HEK293 (cell line): ENCODE measurements around the gene TINAGL1.

Experiments
- CTCF ChIA-PET: fragments of 350-600 bp; formaldehyde crosslinking; extraction: SDS; loops from one replicate; lab custom pipeline; 2021; ENCODE audit warnings: antibody characterized with exemption; lab: Yijun Ruan, JAX
- POLR2A ChIA-PET: fragments of 300-600 bp; formaldehyde crosslinking; extraction: SDS; loops from one replicate; lab custom pipeline; 2020; ENCODE audit warnings: antibody characterized with exemption, inconsistent platforms; lab: Yijun Ruan, JAX
- H3K27ac ChIP-seq: fragments of 200-500 bp; sonication (Bioruptor generic); 2 replicates; pipeline ENCODE4 v1.5.1; 2014; ENCODE audit warnings: low read depth, low read length, control low read depth, inconsistent platforms; ENCODE audit errors: extremely low read depth
- H3K36me3 ChIP-seq, 2 experiments: fragments of 200-500 bp in 1 of 2; sonication (Bioruptor generic) in 1 of 2; 1 replicate in 1 of 2; 2 replicates in 1 of 2; pipeline ENCODE4 v1.5.1; 2014 to 2017; ENCODE audit warnings: inconsistent platforms in 2 of 2, low read length in 2 of 2; ENCODE audit not compliant: control insufficient read depth in 2 of 2, insufficient read depth in 1 of 2
- H3K4me1 ChIP-seq: fragments of 200-500 bp; sonication (Bioruptor generic); 2 replicates; pipeline ENCODE4 v1.5.1; 2014; ENCODE audit warnings: mild to moderate bottlenecking, low read length, inconsistent platforms; ENCODE audit not compliant: control insufficient read depth, insufficient read depth
- H3K4me3 ChIP-seq: 2 replicates; pipeline ENCODE4 v1.5.1; 2011; ENCODE audit warnings: low read depth, mild to moderate bottlenecking, control low read depth, low read length, moderate library complexity
- H3K9me3 ChIP-seq: fragments of 200-500 bp; sonication (Bioruptor generic); 2 replicates; pipeline ENCODE4 v1.5.1; 2014; ENCODE audit warnings: low read depth, low read length, inconsistent platforms; ENCODE audit not compliant: control insufficient read depth, insufficient read depth
- EGR2 ChIP-seq: fragments of 450-650 bp; formaldehyde crosslinking; IDR thresholded peaks from 2 replicates; pipeline ENCODE4 v1.5.1; 2016; ENCODE audit warnings: low read depth, missing biosample characterization, missing genetic modification characterization
- GLI2 ChIP-seq: fragments of 450-650 bp; formaldehyde crosslinking; IDR thresholded peaks from 2 replicates; pipeline ENCODE4; 2017; ENCODE audit warnings: missing biosample characterization, missing genetic modification characterization, low read depth, borderline replicate concordance
- ZBTB1 ChIP-seq: fragments of 450-650 bp; formaldehyde crosslinking; IDR thresholded peaks from 2 replicates; pipeline ENCODE4 v1.5.1; 2016; ENCODE audit warnings: missing biosample characterization, missing genetic modification characterization
- ZBTB21 ChIP-seq: fragments of 450-650 bp; formaldehyde crosslinking; IDR thresholded peaks from 2 replicates; pipeline ENCODE4 v1.5.1; 2017; ENCODE audit warnings: missing biosample characterization, missing genetic modification characterization
- ZFHX2 ChIP-seq: fragments of 450-650 bp; formaldehyde crosslinking; conservative IDR thresholded peaks from 2 replicates; pipeline ENCODE4 v1.5.1; 2016; ENCODE audit warnings: missing biosample characterization, missing genetic modification characterization
- ZIC2 ChIP-seq: fragments of 450-650 bp; formaldehyde crosslinking; IDR thresholded peaks from 2 replicates; pipeline ENCODE4 v1.5.1; 2016; ENCODE audit warnings: missing biosample characterization, missing genetic modification characterization
- ZNF121 ChIP-seq: fragments of 450-650 bp; formaldehyde crosslinking; IDR thresholded peaks from 2 replicates; pipeline ENCODE4 v1.5.1; 2016; ENCODE audit warnings: missing biosample characterization, missing genetic modification characterization
- ZNF221 ChIP-seq: fragments of 450-650 bp; formaldehyde crosslinking; IDR thresholded peaks from 2 replicates; pipeline ENCODE4 v1.5.1; 2017; ENCODE audit warnings: missing biosample characterization, missing genetic modification characterization, borderline replicate concordance
- ZNF239 ChIP-seq: fragments of 450-650 bp; formaldehyde crosslinking; IDR thresholded peaks from 2 replicates; pipeline ENCODE4 v1.5.1; 2016; ENCODE audit warnings: missing biosample characterization, missing genetic modification characterization
- ZNF561 ChIP-seq: fragments of 450-650 bp; IDR thresholded peaks from 2 replicates; pipeline ENCODE4 v1.5.1; 2018; ENCODE audit warnings: missing biosample characterization, missing genetic modification characterization, borderline replicate concordance
- ZNF621 ChIP-seq: fragments of 450-650 bp; formaldehyde crosslinking; IDR thresholded peaks from 2 replicates; pipeline ENCODE4 v1.5.1; 2017; ENCODE audit warnings: missing biosample characterization, missing genetic modification characterization
- ZNF664 ChIP-seq: fragments of 450-650 bp; formaldehyde crosslinking; IDR thresholded peaks from 2 replicates; pipeline ENCODE4 v1.5.1; 2016; ENCODE audit warnings: missing biosample characterization, missing genetic modification characterization
- ZNF837 ChIP-seq: fragments of 450-650 bp; formaldehyde crosslinking; IDR thresholded peaks from 2 replicates; pipeline ENCODE4 v1.5.1; 2016; ENCODE audit warnings: missing biosample characterization, missing genetic modification characterization
- ZXDB ChIP-seq: fragments of 450-650 bp; formaldehyde crosslinking; IDR thresholded peaks from 2 replicates; pipeline ENCODE4 v1.5.1; 2016; ENCODE audit warnings: missing biosample characterization, missing genetic modification characterization
- TF ChIP-seq, protein P1 (sequence below): fragments of 450-650 bp; formaldehyde crosslinking; IDR thresholded peaks from 2 replicates; pipeline ENCODE4 v1.5.1; 2016; ENCODE audit warnings: missing biosample characterization, missing genetic modification characterization
- TF ChIP-seq, protein P2 (sequence below): fragments of 450-650 bp; formaldehyde crosslinking; IDR thresholded peaks from 2 replicates; pipeline ENCODE4 v1.5.1; 2016; ENCODE audit warnings: missing biosample characterization, missing genetic modification characterization
- TF ChIP-seq, protein P3 (sequence below): fragments of 450-650 bp; formaldehyde crosslinking; IDR thresholded peaks from 2 replicates; pipeline ENCODE4 v1.5.1; 2017; ENCODE audit warnings: missing biosample characterization, missing genetic modification characterization

Gene TINAGL1

DNA sequence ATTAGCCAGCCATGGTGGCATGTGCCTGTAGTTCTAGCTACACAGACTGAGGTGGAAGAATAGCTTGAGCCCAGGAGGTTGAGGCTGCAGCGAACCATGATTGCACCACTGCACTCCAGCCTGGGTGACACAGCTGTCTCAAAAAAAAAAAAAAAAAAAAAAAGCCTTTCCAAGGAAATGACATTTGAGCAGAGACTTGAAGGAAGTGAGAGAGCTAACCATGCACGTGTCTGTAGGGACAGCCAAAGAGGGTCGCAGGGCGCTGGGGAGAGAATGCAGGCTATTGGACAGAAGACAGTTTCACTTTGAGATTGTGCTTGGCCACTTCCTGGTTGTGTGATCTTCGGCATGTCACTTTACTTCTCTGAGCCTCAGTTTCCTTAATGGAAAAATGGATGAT is 48.0 kb downstream of the TINAGL1 start:
- H3K27ac ChIP-seq, result no peak overlapping the region
- ChIA-PET POLR2A (no interaction called here), CTCF (interaction anchor here (0.6 kb wide), 1 partner anchor 457 kb away, joined by 5 read pairs; no protein-coding TSS in a partner anchor)
- H3K4me3 ChIP-seq, result no peak overlapping the region
- TF ChIP-seq ZBTB21 (tag by site-specific recombination) (no peak), ZBTB1 (tag by site-specific recombination) (no peak), ZNF621 (no peak), ZNF561 (tag by site-specific recombination) (no peak), ZNF221 (no peak), ZNF837 (tag by site-specific recombination) (no peak), ZNF121 (tag by site-specific recombination) (no peak), GLI2 (tag by site-specific recombination) (no peak)
- TF ChIP-seq, protein P1, sequence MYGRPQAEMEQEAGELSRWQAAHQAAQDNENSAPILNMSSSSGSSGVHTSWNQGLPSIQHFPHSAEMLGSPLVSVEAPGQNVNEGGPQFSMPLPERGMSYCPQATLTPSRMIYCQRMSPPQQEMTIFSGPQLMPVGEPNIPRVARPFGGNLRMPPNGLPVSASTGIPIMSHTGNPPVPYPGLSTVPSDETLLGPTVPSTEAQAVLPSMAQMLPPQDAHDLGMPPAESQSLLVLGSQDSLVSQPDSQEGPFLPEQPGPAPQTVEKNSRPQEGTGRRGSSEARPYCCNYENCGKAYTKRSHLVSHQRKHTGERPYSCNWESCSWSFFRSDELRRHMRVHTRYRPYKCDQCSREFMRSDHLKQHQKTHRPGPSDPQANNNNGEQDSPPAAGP (tag by site-specific recombination), result no peak
- no peaks in the 10 kb centered on the region for H3K4me1 ChIP-seq
- H3K9me3 ChIP-seq, result no peaks in the 10 kb centered on the region
- H3K36me3 ChIP-seq, result peaks cover 0 to 37% of the 10 kb centered on the region in 2 experiments; a peak in 1 of 3 replicates

DNA sequence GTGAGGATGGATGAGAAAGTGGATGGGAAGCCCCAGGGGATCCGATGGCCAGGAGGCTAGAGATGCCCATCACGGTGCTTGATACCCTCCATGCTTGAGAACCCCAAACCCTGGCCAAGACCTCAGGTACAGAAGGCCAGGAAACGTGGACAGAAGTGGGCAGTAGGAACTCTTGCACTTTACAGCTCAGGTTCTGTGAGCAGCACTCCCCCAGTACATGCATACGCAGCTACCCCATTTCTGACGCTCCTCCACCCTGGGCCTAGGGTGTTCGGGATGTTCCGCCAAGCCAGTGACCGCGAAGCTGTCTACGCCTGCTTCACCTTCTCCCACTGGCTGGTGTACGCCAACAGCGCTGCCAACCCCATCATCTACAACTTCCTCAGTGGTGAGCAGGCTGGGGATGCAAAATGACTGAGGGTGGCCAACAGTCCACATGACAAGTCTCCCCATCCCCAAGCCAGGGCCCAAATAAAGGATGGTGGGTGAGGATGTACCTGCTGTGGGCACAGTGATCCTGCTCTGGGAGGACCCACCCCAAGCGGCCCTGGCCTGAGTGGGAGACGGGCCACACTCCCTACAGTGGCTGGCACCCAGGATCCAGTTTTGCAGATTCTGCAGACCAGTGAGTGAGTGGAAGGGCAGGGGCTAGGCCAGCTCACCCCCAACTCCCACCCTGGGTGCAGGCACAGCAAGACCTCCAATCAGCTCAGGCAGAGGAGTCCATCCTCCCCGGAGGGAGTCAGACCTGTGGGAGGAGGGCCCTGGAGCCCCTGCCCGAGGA is 48.6 kb downstream of the TINAGL1 start:
- Histone ChIP-seq H3K27ac (no peak overlapping the region), H3K4me3 (no peak overlapping the region), H3K4me1 (no peaks in the 10 kb centered on the region), H3K36me3 (peaks cover 0 to 43% of the 10 kb centered on the region in 2 experiments; a peak in 1 of 3 replicates), H3K9me3 (no peaks in the 10 kb centered on the region)
- TF ChIP-seq, protein P2, sequence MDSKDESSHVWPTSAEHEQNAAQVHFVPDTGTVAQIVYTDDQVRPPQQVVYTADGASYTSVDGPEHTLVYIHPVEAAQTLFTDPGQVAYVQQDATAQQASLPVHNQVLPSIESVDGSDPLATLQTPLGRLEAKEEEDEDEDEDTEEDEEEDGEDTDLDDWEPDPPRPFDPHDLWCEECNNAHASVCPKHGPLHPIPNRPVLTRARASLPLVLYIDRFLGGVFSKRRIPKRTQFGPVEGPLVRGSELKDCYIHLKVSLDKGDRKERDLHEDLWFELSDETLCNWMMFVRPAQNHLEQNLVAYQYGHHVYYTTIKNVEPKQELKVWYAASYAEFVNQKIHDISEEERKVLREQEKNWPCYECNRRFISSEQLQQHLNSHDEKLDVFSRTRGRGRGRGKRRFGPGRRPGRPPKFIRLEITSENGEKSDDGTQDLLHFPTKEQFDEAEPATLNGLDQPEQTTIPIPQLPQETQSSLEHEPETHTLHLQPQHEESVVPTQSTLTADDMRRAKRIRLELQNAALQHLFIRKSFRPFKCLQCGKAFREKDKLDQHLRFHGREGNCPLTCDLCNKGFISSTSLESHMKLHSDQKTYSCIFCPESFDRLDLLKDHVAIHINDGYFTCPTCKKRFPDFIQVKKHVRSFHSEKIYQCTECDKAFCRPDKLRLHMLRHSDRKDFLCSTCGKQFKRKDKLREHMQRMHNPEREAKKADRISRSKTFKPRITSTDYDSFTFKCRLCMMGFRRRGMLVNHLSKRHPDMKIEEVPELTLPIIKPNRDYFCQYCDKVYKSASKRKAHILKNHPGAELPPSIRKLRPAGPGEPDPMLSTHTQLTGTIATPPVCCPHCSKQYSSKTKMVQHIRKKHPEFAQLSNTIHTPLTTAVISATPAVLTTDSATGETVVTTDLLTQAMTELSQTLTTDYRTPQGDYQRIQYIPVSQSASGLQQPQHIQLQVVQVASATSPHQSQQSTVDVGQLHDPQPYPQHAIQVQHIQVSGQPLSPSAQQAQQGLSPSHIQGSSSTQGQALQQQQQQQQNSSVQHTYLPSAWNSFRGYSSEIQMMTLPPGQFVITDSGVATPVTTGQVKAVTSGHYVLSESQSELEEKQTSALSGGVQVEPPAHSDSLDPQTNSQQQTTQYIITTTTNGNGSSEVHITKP (tag by site-specific recombination), result 0 out of 2 replicates have a peak, but pooled peaks have one; percentile 13
- 0 out of 2 replicates have a peak, but pooled peaks have one; percentile 23 for TF ChIP-seq ZIC2 (tag by site-specific recombination)
- no peak for TF ChIP-seq ZNF239 (tag by site-specific recombination)
- ChIA-PET POLR2A (no interaction called here), CTCF (interaction anchor here (0.6 kb wide), 1 partner anchor 457 kb away, joined by 5 read pairs; no protein-coding TSS in a partner anchor)

DNA sequence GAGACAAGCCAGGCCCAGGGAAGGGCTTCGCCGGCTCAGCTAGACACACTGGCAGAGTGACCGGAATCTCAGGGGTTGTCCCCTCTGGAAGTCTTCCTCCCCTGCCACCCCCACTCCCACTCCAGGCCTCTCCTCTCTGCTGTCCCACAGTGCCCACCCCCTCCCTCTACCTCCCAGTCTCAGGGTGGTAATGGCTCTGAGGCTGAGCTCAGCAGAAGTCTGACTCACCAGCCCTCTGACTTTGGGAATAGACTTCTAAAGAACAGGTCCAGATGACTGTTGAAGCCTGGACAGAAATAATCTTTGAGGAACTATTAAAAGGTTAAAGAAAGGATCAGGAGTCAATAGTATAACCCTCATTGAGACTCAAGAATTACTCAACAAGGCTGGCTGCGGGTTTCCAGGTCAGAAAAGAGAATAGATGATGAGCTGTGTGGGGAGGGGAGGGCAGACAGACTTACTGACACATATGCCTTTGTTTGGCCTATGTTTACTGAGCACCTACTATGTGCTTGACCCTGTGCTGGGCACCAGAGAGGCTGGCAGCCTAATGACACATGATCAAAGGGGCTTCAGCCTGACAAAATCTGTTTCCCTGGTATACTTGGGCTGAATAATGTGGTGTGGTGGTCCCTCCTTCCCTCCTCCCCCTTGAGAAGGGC is 49.4 kb downstream of the TINAGL1 start:
- ChIA-PET POLR2A (interaction anchor here (0.7 kb wide), 1 partner anchor 457 kb away, joined by 4 read pairs; no protein-coding TSS in a partner anchor), CTCF (interaction anchor here (0.7 kb wide), 1 partner anchor 10 kb away, joined by 3 read pairs; no protein-coding TSS in a partner anchor)
- Histone ChIP-seq H3K9me3 (no peaks in the 10 kb centered on the region), H3K27ac (no peak overlapping the region)
- TF ChIP-seq ZFHX2 (tag by site-specific recombination), result peak; percentile 81
- TF ChIP-seq EGR2 (tag by site-specific recombination), result peak; percentile 79; the same call in 1 of the 2 replicates
- TF ChIP-seq ZNF664 (tag by site-specific recombination), result peak; percentile 93
- no peak for TF ChIP-seq ZXDB (tag by site-specific recombination)
- TF ChIP-seq, protein P3, sequence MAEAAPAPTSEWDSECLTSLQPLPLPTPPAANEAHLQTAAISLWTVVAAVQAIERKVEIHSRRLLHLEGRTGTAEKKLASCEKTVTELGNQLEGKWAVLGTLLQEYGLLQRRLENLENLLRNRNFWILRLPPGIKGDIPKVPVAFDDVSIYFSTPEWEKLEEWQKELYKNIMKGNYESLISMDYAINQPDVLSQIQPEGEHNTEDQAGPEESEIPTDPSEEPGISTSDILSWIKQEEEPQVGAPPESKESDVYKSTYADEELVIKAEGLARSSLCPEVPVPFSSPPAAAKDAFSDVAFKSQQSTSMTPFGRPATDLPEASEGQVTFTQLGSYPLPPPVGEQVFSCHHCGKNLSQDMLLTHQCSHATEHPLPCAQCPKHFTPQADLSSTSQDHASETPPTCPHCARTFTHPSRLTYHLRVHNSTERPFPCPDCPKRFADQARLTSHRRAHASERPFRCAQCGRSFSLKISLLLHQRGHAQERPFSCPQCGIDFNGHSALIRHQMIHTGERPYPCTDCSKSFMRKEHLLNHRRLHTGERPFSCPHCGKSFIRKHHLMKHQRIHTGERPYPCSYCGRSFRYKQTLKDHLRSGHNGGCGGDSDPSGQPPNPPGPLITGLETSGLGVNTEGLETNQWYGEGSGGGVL, result peak; percentile 49; the same call in 1 of the 2 replicates
- TF ChIP-seq, all 188 proteins: peak for 4
- Histone ChIP-seq H3K4me3 (no peak overlapping the region), H3K4me1 (no peaks in the 10 kb centered on the region), H3K36me3 (peaks cover 0 to 50% of the 10 kb centered on the region in 2 experiments; a peak in 1 of 3 replicates)
